Fibroblast of lung (primary cell): ENCODE measurements around the gene ADAMTS6. TPM values are rescaled to one million over a fixed set of nuclear protein-coding genes. Genes with fewer than 3 reads are reported as not detected.

Source experiments
- DNase-seq, 2 donors: peaks; one replicate each; pipeline versions ENCODE4 v3.0.0 to v3.0.0-alpha.2; 2010; ENCODE audit warnings: low read depth in 2 of 2
- H2AFZ ChIP-seq: 2 replicates; pipeline ENCODE4 v1.5.1; 2012; ENCODE audit warnings: low read length, control low read depth, inconsistent platforms
- H3K27ac ChIP-seq: 2 replicates; pipeline ENCODE4 v1.5.1; 2011; ENCODE audit warnings: low read length, control low read depth; ENCODE audit not compliant: insufficient read depth
- H3K27me3 ChIP-seq: 2 replicates; pipeline ENCODE4 v1.5.1; 2011; ENCODE audit warnings: mild to moderate bottlenecking, low read length; ENCODE audit not compliant: control insufficient read depth, insufficient read depth
- H3K36me3 ChIP-seq: 2 replicates; pipeline ENCODE4 v1.5.1; 2011; ENCODE audit warnings: low read length; ENCODE audit not compliant: control insufficient read depth, insufficient read depth
- H3K4me1 ChIP-seq: 2 replicates; pipeline ENCODE4 v1.5.1; 2011; ENCODE audit warnings: low read length; ENCODE audit not compliant: control insufficient read depth, insufficient read depth; ENCODE audit errors: extremely low read depth
- H3K4me2 ChIP-seq: 2 replicates; pipeline ENCODE4 v1.5.1; 2011; ENCODE audit warnings: low read length, control low read depth; ENCODE audit not compliant: insufficient read depth; ENCODE audit errors: extremely low read depth
- H3K4me3 ChIP-seq, 4 experiments: fragments of 200-600 bp in 1 of 4; sonication (generic) in 1 of 4; replicated peaks in 1 of 4; 2 replicates each; pipeline ENCODE4 v1.5.1; 2011 to 2016; ENCODE audit warnings: low read length in 4 of 4, low read depth in 3 of 4, mild to moderate bottlenecking in 3 of 4, control low read depth in 2 of 4, inconsistent platforms in 1 of 4, mixed read lengths in 1 of 4; ENCODE audit not compliant: insufficient read depth in 1 of 4; ENCODE audit errors: control extremely low read depth in 1 of 4
- H3K79me2 ChIP-seq: 2 replicates; pipeline ENCODE4 v1.5.1; 2012; ENCODE audit warnings: mild to moderate bottlenecking, low read length, inconsistent platforms; ENCODE audit not compliant: control insufficient read depth, insufficient read depth
- H3K9ac ChIP-seq: 2 replicates; pipeline ENCODE4 v1.5.1; 2011; ENCODE audit warnings: mild to moderate bottlenecking, low read length, control low read depth; ENCODE audit not compliant: insufficient read depth
- H3K9me3 ChIP-seq: 2 replicates; pipeline ENCODE4 v1.5.1; 2012; ENCODE audit warnings: low read depth, low read length; ENCODE audit not compliant: control insufficient read depth, insufficient read depth
- H4K20me1 ChIP-seq: 2 replicates; pipeline ENCODE4 v1.5.1; 2011; ENCODE audit warnings: low read length; ENCODE audit not compliant: control insufficient read depth, insufficient read depth; ENCODE audit errors: extremely low read depth
- EZH2 ChIP-seq: IDR thresholded peaks from 2 replicates; pipeline ENCODE4 v1.5.1; 2012; ENCODE audit warnings: low read length, control low read depth, mild to moderate bottlenecking; ENCODE audit errors: missing control alignments
- polyA plus RNA-seq, 2 donors: library from polyadenylated mRNA; depleted of rRNA in 1 of 2; stranded (reverse) in 1 of 2; unstranded in 1 of 2; fragments of >200 nt; gene quantifications; 2 replicates each; pipeline ENCODE4 v1.2.1, GENCODE V29; 2011 to 2012; ENCODE audit warnings: missing spikeins in 1 of 2
- total RNA-seq: library from RNA; depleted of rRNA; stranded (reverse); fragments of >200 nt; gene quantifications from 2 replicates; pipeline ENCODE4 v1.2.1, GENCODE V29; 2014
- TF ChIP-seq, protein P1 (sequence below), 2 donors: IDR thresholded peaks in 1 of 2; conservative IDR thresholded peaks in 1 of 2; 1 replicate in 1 of 2; 2 replicates in 1 of 2; pipeline ENCODE4 v1.5.1; 2011 to 2012; ENCODE audit warnings: low read length in 2 of 2, control low read depth in 1 of 2, inconsistent platforms in 1 of 2, low read depth in 1 of 2, mild to moderate bottlenecking in 1 of 2

Gene ADAMTS6
- total and polyA plus RNA-seq, 2 donors (not counting 1 experiment from before 2014, with no cell fraction given), result 7.5 to 45.2 TPM

DNA sequence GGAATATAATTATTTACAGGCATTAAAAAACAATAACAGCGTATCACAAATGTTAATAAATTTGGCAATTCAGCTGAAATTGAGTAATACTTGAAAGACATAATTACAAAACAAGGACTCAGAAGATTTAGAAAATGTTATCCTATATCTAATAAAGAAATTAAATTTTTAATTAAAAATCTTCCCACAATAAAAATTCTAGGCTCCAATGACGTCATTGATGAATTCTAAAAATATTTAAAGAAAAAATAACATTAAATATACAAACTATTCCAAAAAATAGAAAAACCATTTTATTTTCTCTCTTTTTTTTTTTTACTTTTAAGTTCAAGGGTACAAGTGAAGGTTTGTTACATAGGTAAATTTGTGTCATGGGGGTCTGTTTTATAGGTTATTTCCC lies 161.5 kb downstream of the ADAMTS6 start:
- Histone ChIP-seq H4K20me1 (no peaks in the 10 kb centered on the region), H3K9me3 (no peaks in the 10 kb centered on the region), H2AFZ (no peak overlapping the region), H3K4me2 (no peak overlapping the region), H3K79me2 (no peaks in the 10 kb centered on the region), H3K4me1 (no peaks in the 10 kb centered on the region), H3K27me3 (no peaks in the 10 kb centered on the region), H3K27ac (no peak overlapping the region), H3K36me3 (no peaks in the 10 kb centered on the region), H3K4me3 (no peak overlapping the region), H3K9ac (no peak overlapping the region)
- DNase-seq, result no peak
- TF ChIP-seq, protein P1, sequence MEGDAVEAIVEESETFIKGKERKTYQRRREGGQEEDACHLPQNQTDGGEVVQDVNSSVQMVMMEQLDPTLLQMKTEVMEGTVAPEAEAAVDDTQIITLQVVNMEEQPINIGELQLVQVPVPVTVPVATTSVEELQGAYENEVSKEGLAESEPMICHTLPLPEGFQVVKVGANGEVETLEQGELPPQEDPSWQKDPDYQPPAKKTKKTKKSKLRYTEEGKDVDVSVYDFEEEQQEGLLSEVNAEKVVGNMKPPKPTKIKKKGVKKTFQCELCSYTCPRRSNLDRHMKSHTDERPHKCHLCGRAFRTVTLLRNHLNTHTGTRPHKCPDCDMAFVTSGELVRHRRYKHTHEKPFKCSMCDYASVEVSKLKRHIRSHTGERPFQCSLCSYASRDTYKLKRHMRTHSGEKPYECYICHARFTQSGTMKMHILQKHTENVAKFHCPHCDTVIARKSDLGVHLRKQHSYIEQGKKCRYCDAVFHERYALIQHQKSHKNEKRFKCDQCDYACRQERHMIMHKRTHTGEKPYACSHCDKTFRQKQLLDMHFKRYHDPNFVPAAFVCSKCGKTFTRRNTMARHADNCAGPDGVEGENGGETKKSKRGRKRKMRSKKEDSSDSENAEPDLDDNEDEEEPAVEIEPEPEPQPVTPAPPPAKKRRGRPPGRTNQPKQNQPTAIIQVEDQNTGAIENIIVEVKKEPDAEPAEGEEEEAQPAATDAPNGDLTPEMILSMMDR (conservative IDR thresholded peaks at IDR 0.05 in 1 of 2, IDR thresholded peaks at IDR 0.05 in 1 of 2; ENCODE audit: low read depth in 1 of 2, low read length in 2 of 2), result no peak
- TF ChIP-seq EZH2, result no peak

DNA sequence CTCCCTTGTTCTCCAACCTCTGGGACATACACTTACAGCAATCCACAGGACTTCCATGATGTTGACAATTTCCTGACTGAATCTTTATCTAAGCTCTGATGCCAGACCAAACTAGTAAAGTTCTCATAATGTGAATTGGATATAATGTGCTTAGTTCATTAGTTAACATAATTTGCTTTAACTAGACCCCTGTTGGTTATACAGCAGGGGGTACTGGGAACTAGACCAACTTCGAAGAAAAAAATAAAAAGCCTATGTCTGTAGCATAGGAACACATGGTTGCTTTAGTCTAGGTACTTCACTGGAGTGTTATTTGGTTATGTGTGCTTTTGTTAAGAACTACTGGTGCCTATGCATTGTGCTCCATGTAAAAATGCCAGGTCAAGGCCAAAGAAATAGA lies 173.8 kb downstream of the ADAMTS6 start:
- Histone ChIP-seq H4K20me1 (no peaks in the 10 kb centered on the region), H3K9ac (no peak overlapping the region), H2AFZ (no peak overlapping the region), H3K27ac (no peak overlapping the region), H3K4me3 (no peak overlapping the region), H3K4me2 (no peak overlapping the region), H3K36me3 (no peaks in the 10 kb centered on the region), H3K9me3 (no peaks in the 10 kb centered on the region), H3K27me3 (no peaks in the 10 kb centered on the region), H3K79me2 (no peaks in the 10 kb centered on the region), H3K4me1 (peaks cover 4% of the 10 kb centered on the region)
- DNase-seq, result no peak
- TF ChIP-seq EZH2, result no peak
- TF ChIP-seq, protein P1 (conservative IDR thresholded peaks at IDR 0.05 in 1 of 2, IDR thresholded peaks at IDR 0.05 in 1 of 2; ENCODE audit: low read depth in 1 of 2, low read length in 2 of 2), result no peak

DNA sequence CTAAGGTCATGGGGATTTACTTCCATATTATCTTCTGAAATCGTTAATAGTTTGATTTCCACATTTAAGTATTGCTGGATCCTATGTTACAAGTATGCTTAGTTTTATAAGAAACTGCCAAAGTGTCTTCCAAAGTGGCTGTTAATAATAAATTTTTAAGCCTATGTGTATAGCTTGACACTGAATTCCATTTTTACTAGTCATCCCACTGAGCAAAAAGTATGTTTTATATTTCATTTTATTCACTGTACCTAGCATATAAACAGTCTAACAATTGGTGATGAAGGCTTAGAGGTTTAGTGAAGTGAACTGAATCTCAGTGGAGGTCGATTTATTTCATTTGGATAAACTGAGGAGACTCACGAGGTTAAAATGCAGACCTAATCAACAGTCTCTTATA lies 174.6 kb downstream of the ADAMTS6 start:
- TF ChIP-seq EZH2, result no peak
- TF ChIP-seq, protein P1 (conservative IDR thresholded peaks at IDR 0.05 in 1 of 2, IDR thresholded peaks at IDR 0.05 in 1 of 2; ENCODE audit: low read depth in 1 of 2, low read length in 2 of 2), result no peak
- Histone ChIP-seq H3K4me3 (no peak overlapping the region), H3K27ac (no peak overlapping the region), H2AFZ (no peak overlapping the region), H3K9me3 (no peaks in the 10 kb centered on the region), H3K79me2 (no peaks in the 10 kb centered on the region), H3K4me2 (no peak overlapping the region), H3K4me1 (peaks cover 4% of the 10 kb centered on the region), H4K20me1 (no peaks in the 10 kb centered on the region), H3K9ac (no peak overlapping the region), H3K36me3 (no peaks in the 10 kb centered on the region), H3K27me3 (no peaks in the 10 kb centered on the region)
- peak; percentile 17 to 43 for DNase-seq
